Body of pancreas (tissue), 4 donors: ENCODE data around the gene ARL6IP1. TPM values are rescaled to one million over a fixed set of nuclear protein-coding genes. Genes with fewer than 3 reads are reported as not detected.

ENCODE experiments used
- ATAC-seq: fragments of 150-250 bp; one replicate; pipeline ENCODE4 v1.9.1; 2016
- DNase-seq, 4 donors: peaks; one replicate each; pipeline ENCODE4 v3.0.0-alpha.2; 2019
- H3K27ac ChIP-seq, 4 donors: fragments of 200-600 bp; sonication (generic); 1 replicate in 3 of 4; 2 replicates in 1 of 4; pipeline versions ENCODE4 v1.5.1 to v1.6.1; 2016 to 2019; ENCODE audit warnings: mild to moderate bottlenecking in 1 of 4, mixed read lengths in 1 of 4, moderate library complexity in 1 of 4
- H3K27me3 ChIP-seq, 2 donors: fragments of 200-600 bp; sonication (generic); one replicate each; pipeline ENCODE4 v1.6.0; 2016; ENCODE audit warnings: mild to moderate bottlenecking in 1 of 2
- H3K36me3 ChIP-seq, 2 donors: fragments of 200-600 bp; sonication (generic); replicated peaks in 1 of 2; 2 replicates each; pipeline ENCODE4 v1.5.1; 2016; ENCODE audit warnings: low read depth in 2 of 2; ENCODE audit not compliant: insufficient read depth in 1 of 2
- H3K4me1 ChIP-seq: fragments of 200-600 bp; sonication (generic); one replicate; pipeline ENCODE4 v1.6.0; 2016
- H3K4me3 ChIP-seq, 2 donors: fragments of 200-600 bp; sonication (generic); 1 replicate in 1 of 2; 2 replicates in 1 of 2; pipeline ENCODE4 v1.5.1; 2016 to 2019
- H3K9me3 ChIP-seq, 3 donors: fragments of 200-600 bp; sonication (generic); 1 replicate in 2 of 3; 2 replicates in 1 of 3; pipeline ENCODE4 v1.5.1; 2016
- POLR2A ChIP-seq, 3 donors: fragments of 450-650 bp; IDR thresholded peaks; one replicate each; pipeline ENCODE4 v1.6.1; 2016; ENCODE audit warnings: antibody characterized with exemption in 3 of 3, mild to moderate bottlenecking in 2 of 3
- WGBS, 2 donors: methylation state at CpG; one replicate each; pipeline ENCODE4 v1.1.5; 2017; 5-methylcytosine and 5-hydroxymethylcytosine counted together
- intact Hi-C: fragments of 100-400 bp; cut with DNase I; formaldehyde crosslinking; loops from one replicate; pipeline ENCODE4 v1.15.1; 2023
- total RNA-seq, 2 donors: library from RNA; depleted of rRNA; stranded (reverse); fragments of >200 nt; gene quantifications; one replicate each; pipeline ENCODE4 v1.1.0, GENCODE V29; 2016
- TF ChIP-seq, protein P1 (sequence below), 7 experiments: fragments of 450-650 bp in 4 of 7; fragments of 200-600 bp in 3 of 7; sonication (generic) in 3 of 7; IDR thresholded peaks; one replicate each; pipeline ENCODE4 v1.5.1; 2016 to 2019; ENCODE audit warnings: antibody characterized with exemption in 7 of 7

ARL6IP1 gene
- total RNA-seq, 2 donors from 2014 or later = 111 to 153 TPM

DNA sequence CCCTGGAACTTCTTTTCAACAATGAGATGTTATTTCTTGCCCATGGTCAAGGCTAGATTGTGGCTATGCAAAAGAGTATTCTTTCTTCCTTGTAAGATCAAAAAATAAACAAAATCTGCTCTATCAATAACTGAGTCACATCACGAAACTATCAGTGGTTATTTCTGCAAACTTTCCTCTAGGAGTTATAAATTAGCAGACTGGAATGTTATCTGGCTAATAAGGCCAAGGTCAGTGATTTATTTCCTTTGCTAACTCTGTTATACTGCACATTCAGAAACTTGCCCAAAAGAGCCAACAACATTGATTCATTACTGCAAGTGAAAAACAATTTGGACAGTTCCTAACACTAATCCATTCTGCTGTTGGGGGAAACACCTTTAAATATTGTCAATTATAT, 5.0 kb downstream of the ARL6IP1 start:
- WGBS, 2 donors = 20 to 25% methylated on average over 1 of the region's 1 CpG
- Histone ChIP-seq H3K4me1 (peaks cover 51% of the 10 kb centered on the region), H3K27me3 (no peaks in the 10 kb centered on the region), H3K27ac (peak overlapping the region in 3 of 4 donors; percentile 5 to 66 (median 31)), H3K36me3 (peaks cover 0 to 13% of the 10 kb centered on the region in 2 donors), H3K4me3 (no peak overlapping the region), H3K9me3 (peaks cover 0 to 3% (median 0%) of the 10 kb centered on the region in 3 donors)
- DNase-seq (no peak), ATAC-seq (no peak)
- intact Hi-C loops = no loop called here
- TF ChIP-seq POLR2A (IDR thresholded peaks at IDR 0.05) = no peak
- TF ChIP-seq, protein P1, sequence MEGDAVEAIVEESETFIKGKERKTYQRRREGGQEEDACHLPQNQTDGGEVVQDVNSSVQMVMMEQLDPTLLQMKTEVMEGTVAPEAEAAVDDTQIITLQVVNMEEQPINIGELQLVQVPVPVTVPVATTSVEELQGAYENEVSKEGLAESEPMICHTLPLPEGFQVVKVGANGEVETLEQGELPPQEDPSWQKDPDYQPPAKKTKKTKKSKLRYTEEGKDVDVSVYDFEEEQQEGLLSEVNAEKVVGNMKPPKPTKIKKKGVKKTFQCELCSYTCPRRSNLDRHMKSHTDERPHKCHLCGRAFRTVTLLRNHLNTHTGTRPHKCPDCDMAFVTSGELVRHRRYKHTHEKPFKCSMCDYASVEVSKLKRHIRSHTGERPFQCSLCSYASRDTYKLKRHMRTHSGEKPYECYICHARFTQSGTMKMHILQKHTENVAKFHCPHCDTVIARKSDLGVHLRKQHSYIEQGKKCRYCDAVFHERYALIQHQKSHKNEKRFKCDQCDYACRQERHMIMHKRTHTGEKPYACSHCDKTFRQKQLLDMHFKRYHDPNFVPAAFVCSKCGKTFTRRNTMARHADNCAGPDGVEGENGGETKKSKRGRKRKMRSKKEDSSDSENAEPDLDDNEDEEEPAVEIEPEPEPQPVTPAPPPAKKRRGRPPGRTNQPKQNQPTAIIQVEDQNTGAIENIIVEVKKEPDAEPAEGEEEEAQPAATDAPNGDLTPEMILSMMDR (IDR thresholded peaks at IDR 0.05) = no peak

DNA sequence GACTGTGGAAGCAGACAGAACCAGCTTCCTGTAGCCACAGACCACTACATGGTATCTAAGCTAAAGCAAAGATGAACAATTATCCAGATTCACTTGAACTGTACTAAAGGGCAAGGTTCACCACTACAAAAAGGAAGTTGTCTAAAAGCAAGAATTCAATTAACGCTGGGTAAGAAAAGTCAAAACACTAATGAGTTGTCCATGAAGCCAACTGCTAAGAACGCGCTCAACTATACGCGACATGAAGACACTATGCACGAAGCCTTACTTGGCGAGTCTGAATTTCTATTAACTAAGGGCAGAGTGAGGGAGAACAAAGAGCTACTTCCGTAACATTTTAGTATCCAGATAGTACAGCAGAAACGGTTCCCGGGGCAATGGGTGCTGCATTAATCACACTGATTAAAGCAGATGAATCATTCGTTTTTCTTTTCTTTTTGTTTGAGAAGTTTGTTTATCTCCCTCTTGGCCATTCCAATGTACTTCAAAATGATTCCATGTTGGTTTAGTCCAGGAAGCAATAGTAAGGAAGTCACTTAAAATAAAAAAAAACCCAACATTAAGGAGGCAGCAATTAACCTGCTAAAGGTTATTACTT, 8.4 kb downstream of the ARL6IP1 start:
- TF ChIP-seq, protein P1 (IDR thresholded peaks at IDR 0.05) = no peak
- no peak for TF ChIP-seq POLR2A (IDR thresholded peaks at IDR 0.05)
- DNase-seq (no peak), ATAC-seq (no peak)
- Histone ChIP-seq H3K9me3 (peaks cover 0 to 3% (median 0%) of the 10 kb centered on the region in 3 donors), H3K4me1 (peaks cover 39% of the 10 kb centered on the region), H3K27ac (no peak overlapping the region), H3K4me3 (no peak overlapping the region), H3K36me3 (peaks cover 0 to 13% of the 10 kb centered on the region in 2 donors), H3K27me3 (no peaks in the 10 kb centered on the region)
- intact Hi-C loops = no loop called here
- WGBS, 2 donors = 85 to 87% methylated on average over 11 of the region's 11 CpGs

DNA sequence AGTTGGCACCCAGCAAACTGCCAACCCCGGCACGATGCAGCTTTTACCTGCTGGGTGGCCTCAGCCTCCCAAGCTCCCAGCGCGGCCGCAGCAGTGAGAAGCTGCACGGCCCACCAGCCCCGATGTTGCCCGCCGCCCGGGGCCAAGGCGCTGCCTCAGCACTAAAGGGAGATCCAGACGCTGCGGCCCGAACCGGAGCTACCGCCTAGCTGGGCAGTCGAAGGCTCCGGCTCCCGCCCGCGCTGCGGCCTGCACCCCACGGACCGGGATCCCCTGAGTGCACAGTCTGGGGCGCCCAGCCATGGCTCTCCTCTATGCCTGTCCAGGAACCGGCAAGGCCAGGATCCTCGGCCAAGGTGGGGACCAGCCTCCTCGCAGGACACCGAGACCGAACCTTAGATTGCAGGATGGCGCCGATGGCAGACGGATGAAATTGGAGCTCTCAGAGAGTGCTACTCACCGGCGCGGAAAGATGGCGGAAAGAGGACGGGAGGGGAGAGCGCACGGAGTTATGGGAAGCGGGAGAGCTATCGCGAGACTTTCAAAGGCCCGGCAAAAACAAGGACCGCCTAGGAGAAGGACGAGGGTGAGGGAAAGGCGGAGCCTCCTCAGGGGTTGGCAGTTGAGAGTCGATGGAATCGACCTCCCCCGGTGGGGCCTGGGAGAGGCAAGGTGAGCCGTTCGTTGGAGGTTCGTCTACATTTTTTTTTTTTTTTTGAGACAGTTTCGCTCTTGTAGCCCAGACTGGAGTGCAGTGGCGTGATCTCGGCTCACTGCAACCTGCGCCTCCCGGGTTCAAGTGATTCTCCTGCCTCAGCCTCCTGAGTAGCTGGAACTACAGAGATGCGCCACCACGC, 11.3 kb downstream of the ARL6IP1 start, which contains the start of gene RPS15A:
Gene RPS15A (minus strand): TSS at position 485 of the 857 bp plus-strand sequence. CDS start 1,221 bp downstream, outside the sequence.
- Histone ChIP-seq H3K9me3 (no peaks in the 10 kb centered on the region), H3K4me3 (peak within 1 kb of the TSS; percentile 67 to 99), H3K27me3 (no peaks in the 10 kb centered on the region), H3K27ac (peak within 1 kb of the TSS; percentile 66 to 90 (median 82)), H3K36me3 (peaks cover 0 to 27% of the 10 kb centered on the region in 2 donors), H3K4me1 (peaks cover 41% of the 10 kb centered on the region)
- ATAC-seq (peak; percentile 100), DNase-seq (peak; percentile 94 to 98 (median 96))
- intact Hi-C loops = no loop called here
- peak in 2 of 3 donors; percentile 87 to 89 for TF ChIP-seq POLR2A (IDR thresholded peaks at IDR 0.05)
- TF ChIP-seq, protein P1 (IDR thresholded peaks at IDR 0.05) = no peak
- WGBS, 2 donors = 2 to 5% methylated on average over 30 to 60 of the region's 60 CpGs

DNA sequence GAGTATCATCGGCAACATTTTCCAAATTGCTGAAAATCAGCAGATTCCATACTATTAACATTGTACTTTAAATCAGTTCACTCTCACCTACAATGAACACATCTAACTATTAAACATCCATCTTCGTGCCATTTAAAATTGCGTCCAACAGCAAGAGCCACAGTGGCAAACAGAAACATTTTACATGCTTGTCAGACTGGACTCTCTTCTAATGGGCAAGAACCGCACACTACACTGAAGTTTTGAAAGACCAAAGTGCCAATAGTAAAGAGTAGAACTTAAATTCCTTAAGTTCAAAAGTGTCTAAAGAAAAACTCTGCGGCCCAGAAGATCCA, 11.9 kb downstream of the ARL6IP1 start:
- peaks cover 43% of the 10 kb centered on the region for H3K4me1 ChIP-seq
- ATAC-seq (no peak), DNase-seq (no peak)
- peak overlapping the region in 3 of 4 donors; percentile 80 to 90 (median 84) for H3K27ac ChIP-seq
- peaks cover 0 to 31% of the 10 kb centered on the region in 2 donors for H3K36me3 ChIP-seq
- intact Hi-C loops = no loop called here
- peak overlapping the region; percentile 67 to 99 for H3K4me3 ChIP-seq
- no peaks in the 10 kb centered on the region for H3K27me3 ChIP-seq
- TF ChIP-seq POLR2A (IDR thresholded peaks at IDR 0.05) = no peak
- TF ChIP-seq, protein P1 (IDR thresholded peaks at IDR 0.05) = no peak
- 0% methylated on average over 5 of the region's 5 CpGs for WGBS, 2 donors
- H3K9me3 ChIP-seq = no peaks in the 10 kb centered on the region
